ENCODE results near the gene PSMD8.
"Not testable (repeated sequence)": the region's sequence is repeated elsewhere in the genome, so short reads cannot be mapped to it uniquely, and the experiment has no call there.

The PSMD8 gene

GRCh38 chr19:38412961-38413360, 38.6 kb downstream of the PSMD8 start:
- DNase-seq, result no peak

DNA sequence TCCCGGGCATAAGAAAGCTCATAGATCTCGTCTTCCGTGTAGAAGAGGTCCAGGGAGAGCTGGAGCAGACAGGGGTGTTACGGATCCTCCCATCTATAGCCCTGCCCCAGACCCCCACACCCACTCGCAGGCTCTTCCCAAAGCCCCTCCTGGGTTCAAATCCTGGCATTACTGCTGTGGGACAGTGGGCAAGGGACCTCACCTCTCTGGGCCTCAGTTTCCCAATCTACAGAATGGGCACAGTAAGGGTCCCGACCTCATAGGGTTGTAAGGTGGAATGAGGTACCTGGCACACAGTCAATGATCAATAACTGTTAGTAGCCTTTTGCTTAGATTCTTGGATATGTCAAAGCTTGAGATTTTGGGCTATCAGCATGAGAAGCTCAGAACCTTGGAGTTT, 39.0 kb downstream of the PSMD8 start:
- no peak for DNase-seq

- no peak for DNase-seq
Measured at GRCh38 chr19:38417146-38417543, 42.8 kb downstream of the PSMD8 start.

- DNase-seq, result peak in 4 of 6 experiments; percentile 14 to 30 (median 16)
Measured at GRCh38 chr19:38417544-38418506, 43.5 kb downstream of the PSMD8 start.

- no peak for DNase-seq
Measured at GRCh38 chr19:38420935-38421334, 46.6 kb downstream of the PSMD8 start.

DNA sequence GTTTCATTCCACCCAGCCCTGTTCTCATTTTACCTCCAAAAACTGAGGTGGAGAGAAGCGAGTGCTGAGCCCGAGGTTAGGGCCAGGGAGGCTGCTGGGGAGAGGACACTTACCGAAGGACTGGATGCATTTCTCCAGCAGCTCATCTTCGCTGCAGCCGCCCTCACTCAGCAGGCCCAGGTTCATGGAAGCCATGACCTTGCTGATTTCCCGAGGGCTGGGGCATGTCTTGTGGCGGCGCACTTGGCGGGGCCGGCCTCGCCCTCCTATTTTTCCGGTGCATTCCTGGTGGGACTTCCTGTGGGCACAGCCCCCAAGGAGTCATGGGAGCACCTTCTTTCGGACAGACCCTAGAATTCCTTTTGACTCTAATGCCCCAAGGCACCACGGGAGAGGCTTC, 47.5 kb downstream of the PSMD8 start:
- no peak for DNase-seq

- no peak for DNase-seq
Measured at GRCh38 chr19:38422438-38422837, 48.1 kb downstream of the PSMD8 start.

DNA sequence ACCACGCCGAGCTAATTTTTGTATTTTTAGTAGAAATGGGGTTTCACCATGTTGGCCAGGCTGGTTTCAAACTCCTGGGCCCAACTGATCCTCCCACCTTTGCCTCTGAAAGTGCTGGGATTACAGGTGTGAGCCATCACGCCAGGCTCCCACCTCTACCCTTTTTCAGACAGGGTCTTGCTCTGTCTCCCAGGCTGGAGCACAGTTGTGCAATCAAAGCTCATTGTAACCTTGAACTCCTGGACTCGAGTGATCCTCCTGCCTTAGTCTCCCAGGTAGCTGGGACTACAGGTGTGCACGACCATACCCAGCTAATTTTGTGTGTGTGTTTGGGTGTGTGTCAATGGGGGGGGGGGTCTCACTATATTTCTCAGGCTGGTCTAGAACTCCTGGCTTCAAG, 49.9 kb downstream of the PSMD8 start:
- DNase-seq, result no peak

GRCh38 chr19:38425222-38425809, 50.9 kb downstream of the PSMD8 start:
- no peak for DNase-seq

- peak in 1 of 6 experiments; percentile 13 for DNase-seq
Measured at GRCh38 chr19:38425810-38426466, 51.6 kb downstream of the PSMD8 start, which contains the start of gene RASGRP4. RASGRP4 (minus strand) TSS chr19:38426219; CDS start chr19:38426091, 128 bp downstream.

DNA sequence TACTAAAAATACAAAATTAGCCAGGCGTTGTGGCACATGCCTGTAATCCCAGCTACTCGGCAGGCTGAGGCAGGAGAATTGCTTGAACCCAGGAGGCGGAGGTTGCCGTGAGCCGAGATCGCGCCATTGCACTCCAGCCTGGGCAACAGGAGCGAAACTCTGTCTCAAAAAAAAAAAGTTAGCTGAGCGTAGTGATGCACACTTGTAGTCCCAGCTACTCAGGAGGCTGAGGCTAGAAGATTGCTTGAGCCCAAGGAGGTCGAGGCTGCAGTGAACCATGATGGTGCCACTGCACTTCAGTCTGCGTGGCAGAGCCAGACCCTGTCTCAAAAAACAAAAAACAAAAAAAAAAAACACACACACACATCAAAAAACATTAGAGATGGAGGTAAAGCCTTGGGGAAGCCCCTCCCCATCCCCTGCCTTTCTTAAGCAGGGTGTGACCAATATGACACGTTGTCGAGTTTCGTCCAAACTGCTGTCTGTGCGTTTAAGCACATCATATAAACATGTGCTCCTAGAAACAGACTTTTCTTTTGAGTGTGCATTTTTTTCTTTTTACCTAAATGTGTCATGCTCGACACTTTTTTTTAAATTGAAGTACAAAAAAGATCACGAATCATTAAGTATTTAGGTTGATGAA, 52.8 kb downstream of the PSMD8 start:
- not testable (repeated sequence) for DNase-seq

- DNase-seq, result no peak
Measured at GRCh38 chr19:38429055-38429810, 54.9 kb downstream of the PSMD8 start.

GRCh38 chr19:38429811-38430156, 55.4 kb downstream of the PSMD8 start:
- no peak for DNase-seq

DNA sequence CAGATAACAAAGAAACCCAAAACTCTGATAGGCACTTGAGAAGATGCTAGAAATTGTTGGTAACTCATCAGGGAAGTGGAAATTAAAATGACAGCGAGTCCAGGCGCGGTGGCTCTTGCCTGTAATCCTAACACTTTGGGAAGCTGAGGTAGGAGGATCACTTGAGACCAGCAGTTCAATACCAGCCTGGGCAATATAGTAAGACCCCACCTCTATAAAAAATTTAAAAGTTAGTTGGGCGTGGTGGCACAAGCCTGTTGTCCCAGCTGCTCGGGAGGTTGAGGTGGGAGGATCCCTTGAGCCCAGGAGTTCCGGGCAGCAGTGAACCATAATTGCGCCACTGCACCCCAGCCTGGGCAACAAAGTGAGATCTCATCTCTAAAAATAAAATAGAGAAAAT, 56.6 kb downstream of the PSMD8 start:
- DNase-seq, result no peak

DNA sequence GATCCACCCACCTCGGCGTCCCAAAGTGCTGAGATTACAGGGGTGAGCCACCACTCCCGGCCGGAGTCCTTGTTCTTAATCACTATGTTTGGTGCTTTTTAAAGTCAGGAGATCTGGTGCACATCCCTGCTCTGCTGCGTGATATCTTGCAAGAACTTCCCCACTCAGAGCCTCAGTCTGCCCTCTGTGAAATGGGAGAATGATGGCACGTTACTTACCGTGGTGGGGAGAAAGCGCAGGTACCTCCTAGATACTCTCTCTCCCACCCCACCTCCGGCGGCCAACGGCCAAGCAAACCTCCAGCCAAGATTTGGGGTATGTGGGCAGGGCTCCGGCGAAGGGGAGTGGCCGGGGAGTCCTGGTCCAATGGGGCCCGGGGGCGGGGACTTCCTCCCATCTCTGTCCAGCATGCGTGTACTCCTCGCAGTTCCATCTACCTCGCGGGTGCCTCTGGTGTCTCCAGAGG, 58.9 kb downstream of the PSMD8 start, which contains the start of gene RYR1:
RYR1 (plus strand) TSS at position 424 of the 466 bp plus-strand sequence. CDS start 139 bp downstream, outside the sequence.
- DNase-seq, result no peak

Data from stimulated activated naive CD4-positive, alpha-beta T cell (primary cell).